Measurements from ENCODE around the gene NLGN1.
"Not testable (repeated sequence)": the region's sequence is repeated elsewhere in the genome, so short reads cannot be mapped to it uniquely, and the experiment has no call there.

Gene NLGN1

GRCh38 chr3:173429076-173429475, 31.5 kb downstream of the NLGN1 start:
- in situ Hi-C loops (cut with MboI; ENCODE audit: low pct_unique_long_range_greater_than_20kb, low sequenced_read_pairs, unreplicated experiment): no loop called here
- DNase-seq (ENCODE audit: low spot score): no peak
- TF ChIP-seq CTCF (IDR thresholded peaks at IDR 0.05; ENCODE audit: extremely low read depth, insufficient read depth, missing control alignments): no peak

GRCh38 chr3:173429527-173429926, 32.0 kb downstream of the NLGN1 start:
- DNase-seq (ENCODE audit: low spot score): no peak
- in situ Hi-C loops (cut with MboI; ENCODE audit: low pct_unique_long_range_greater_than_20kb, low sequenced_read_pairs, unreplicated experiment): no loop called here
- no peak for TF ChIP-seq CTCF (IDR thresholded peaks at IDR 0.05; ENCODE audit: extremely low read depth, insufficient read depth, missing control alignments)

- TF ChIP-seq CTCF (IDR thresholded peaks at IDR 0.05; ENCODE audit: extremely low read depth, insufficient read depth, missing control alignments): no peak
- no peak for DNase-seq (ENCODE audit: low spot score)
- in situ Hi-C loops (cut with MboI; ENCODE audit: low pct_unique_long_range_greater_than_20kb, low sequenced_read_pairs, unreplicated experiment): no loop called here
Measured at GRCh38 chr3:173430576-173430975, 33.0 kb downstream of the NLGN1 start.

GRCh38 chr3:173439004-173439403, 41.5 kb downstream of the NLGN1 start:
- in situ Hi-C loops (cut with MboI; ENCODE audit: low pct_unique_long_range_greater_than_20kb, low sequenced_read_pairs, unreplicated experiment): no loop called here
- no peak for DNase-seq (ENCODE audit: low spot score)
- no peak for TF ChIP-seq CTCF (IDR thresholded peaks at IDR 0.05; ENCODE audit: extremely low read depth, insufficient read depth, missing control alignments)

GRCh38 chr3:173440514-173440913, 43.0 kb downstream of the NLGN1 start:
- DNase-seq (ENCODE audit: low spot score): no peak
- in situ Hi-C loops (cut with MboI; ENCODE audit: low pct_unique_long_range_greater_than_20kb, low sequenced_read_pairs, unreplicated experiment): no loop called here
- no peak for TF ChIP-seq CTCF (IDR thresholded peaks at IDR 0.05; ENCODE audit: extremely low read depth, insufficient read depth, missing control alignments)

GRCh38 chr3:173451561-173451960, 54.0 kb downstream of the NLGN1 start:
- in situ Hi-C loops (cut with MboI; ENCODE audit: low pct_unique_long_range_greater_than_20kb, low sequenced_read_pairs, unreplicated experiment): not testable (repeated sequence)

GRCh38 chr3:173463250-173463649, 65.7 kb downstream of the NLGN1 start:
- in situ Hi-C loops (cut with MboI; ENCODE audit: low pct_unique_long_range_greater_than_20kb, low sequenced_read_pairs, unreplicated experiment): no loop called here
- no peak for DNase-seq (ENCODE audit: low spot score)
- no peak for TF ChIP-seq CTCF (IDR thresholded peaks at IDR 0.05; ENCODE audit: extremely low read depth, insufficient read depth, missing control alignments)

More at GRCh38 chr3:173451561-173451960, 54.0 kb downstream of the NLGN1 start:
- DNase-seq (ENCODE audit: low spot score): not testable (repeated sequence)
